Measurements from ENCODE around the gene TMEM151A.
"Not testable (repeated sequence)": the region's sequence is repeated elsewhere in the genome, so short reads cannot be mapped to it uniquely, and the experiment has no call there.

Gene TMEM151A

DNA sequence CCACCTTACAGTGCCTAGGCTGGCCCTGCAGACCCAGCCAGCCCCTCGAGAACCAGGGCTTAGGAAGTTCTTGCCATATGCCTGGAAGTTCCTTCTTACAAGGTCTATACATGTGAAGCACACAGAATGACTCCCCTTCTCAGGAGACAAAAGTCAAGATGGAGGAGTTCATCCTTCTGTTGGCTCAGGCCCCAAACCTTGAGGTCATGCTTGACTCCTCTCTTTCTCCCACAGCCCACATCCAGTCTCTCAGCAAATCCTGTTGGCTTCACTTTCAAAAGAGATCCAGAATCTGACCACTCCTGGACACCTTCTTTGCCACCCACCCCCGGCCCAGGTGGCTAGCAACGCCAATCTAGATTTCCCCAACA, 26.9 kb downstream of the TMEM151A start:
- Histone ChIP-seq H3K27me3 (replicated peaks in 2 of 5; ENCODE audit: control insufficient read depth in 4 of 5, insufficient read depth in 5 of 5, low read length in 4 of 5) (no peaks in the 10 kb centered on the region), H3K4me3 (ENCODE audit: control insufficient read depth in 1 of 7, extremely low read depth in 1 of 7, insufficient read depth in 4 of 7, low read depth in 2 of 7, low read length in 6 of 7) (peak overlapping the region in 3 of 7 experiments; percentile 16 to 53 (median 43)), H3K9me3 (ENCODE audit: control extremely low read depth in 1 of 5, control insufficient read depth in 4 of 5, insufficient read depth in 2 of 5, low read depth in 1 of 5, low read length in 4 of 5) (no peaks in the 10 kb centered on the region), H3K4me1 (ENCODE audit: control extremely low read depth in 1 of 4, control insufficient read depth in 4 of 4, insufficient read depth in 4 of 4, low read length in 3 of 4) (peaks cover 11 to 40% (median 34%) of the 10 kb centered on the region in 4 experiments), H3K27ac (ENCODE audit: insufficient read depth in 1 of 2, low read depth in 1 of 2, low read length in 2 of 2, poor library complexity in 1 of 2, severe bottlenecking in 2 of 2) (peak overlapping the region in 1 of 2 experiments; percentile 58), H3K36me3 (ENCODE audit: control insufficient read depth in 4 of 4, insufficient read depth in 4 of 4, low read length in 3 of 4) (no peaks in the 10 kb centered on the region)
- DNase-seq = no peak
- 67% methylated on average over 2 of the region's 3 CpGs for WGBS (ENCODE audit: insufficient coverage)
- POLR2A ChIA-PET = no interaction called here
- CTCF ChIA-PET = interaction anchor here (2.1 kb wide), 1 partner anchor 10 kb away, joined by 7 read pairs; no protein-coding TSS in a partner anchor

DNA sequence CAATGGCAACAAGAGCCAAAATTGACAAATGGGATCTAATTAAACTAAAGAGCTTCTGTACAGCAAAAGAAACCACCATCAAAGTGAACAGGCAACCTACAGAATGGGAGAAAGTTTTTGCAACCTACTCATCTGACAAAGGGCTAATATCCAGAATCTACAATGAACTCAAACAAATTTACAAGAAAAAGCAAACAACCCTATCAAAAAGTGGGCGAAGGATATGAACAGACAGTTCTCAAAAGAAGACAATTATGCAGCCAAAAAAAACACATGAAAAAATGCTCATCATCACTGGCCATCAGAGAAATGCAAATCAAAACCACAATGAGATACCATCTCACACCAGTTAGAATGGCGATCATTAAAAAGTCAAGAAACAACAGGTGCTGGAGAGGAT, 28.6 kb downstream of the TMEM151A start:
- H3K27me3 ChIP-seq (replicated peaks in 2 of 5; ENCODE audit: control insufficient read depth in 4 of 5, insufficient read depth in 5 of 5, low read length in 4 of 5); CTCF ChIA-PET; DNase-seq; POLR2A ChIA-PET; H3K4me3 ChIP-seq (ENCODE audit: control insufficient read depth in 1 of 7, extremely low read depth in 1 of 7, insufficient read depth in 4 of 7, low read depth in 2 of 7, low read length in 6 of 7); H3K9me3 ChIP-seq (ENCODE audit: control extremely low read depth in 1 of 5, control insufficient read depth in 4 of 5, insufficient read depth in 2 of 5, low read depth in 1 of 5, low read length in 4 of 5); H3K27ac ChIP-seq (ENCODE audit: insufficient read depth in 1 of 2, low read depth in 1 of 2, low read length in 2 of 2, poor library complexity in 1 of 2, severe bottlenecking in 2 of 2); H3K36me3 ChIP-seq (ENCODE audit: control insufficient read depth in 4 of 4, insufficient read depth in 4 of 4, low read length in 3 of 4): not testable (repeated sequence)
- WGBS (ENCODE audit: insufficient coverage) = no CpG with 5 or more reads among the region's 2 CpGs
- peaks cover 11 to 38% (median 31%) of the 10 kb centered on the region in 4 experiments for H3K4me1 ChIP-seq (ENCODE audit: control extremely low read depth in 1 of 4, control insufficient read depth in 4 of 4, insufficient read depth in 4 of 4, low read length in 3 of 4)

DNA sequence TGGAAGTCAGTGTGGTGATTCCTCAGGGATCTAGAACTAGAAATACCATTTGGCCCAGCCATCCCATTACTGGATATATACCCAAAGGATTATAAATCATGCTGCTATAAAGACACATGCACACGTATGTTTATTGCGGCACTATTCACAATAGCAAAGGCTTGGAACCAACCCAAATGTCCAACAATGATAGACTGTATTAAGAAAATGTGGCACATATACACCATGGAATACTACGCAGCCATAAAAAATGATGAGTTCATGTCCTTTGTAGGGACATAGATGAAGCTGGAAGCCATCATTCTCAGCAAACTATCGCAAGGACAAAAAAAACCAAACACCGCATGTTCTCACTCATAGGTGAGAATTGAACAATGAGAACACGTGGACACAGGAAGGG, 29.1 kb downstream of the TMEM151A start:
- H3K9me3 ChIP-seq (ENCODE audit: control extremely low read depth in 1 of 5, control insufficient read depth in 4 of 5, insufficient read depth in 2 of 5, low read depth in 1 of 5, low read length in 4 of 5); CTCF ChIA-PET; H3K36me3 ChIP-seq (ENCODE audit: control insufficient read depth in 4 of 4, insufficient read depth in 4 of 4, low read length in 3 of 4); H3K4me3 ChIP-seq (ENCODE audit: control insufficient read depth in 1 of 7, extremely low read depth in 1 of 7, insufficient read depth in 4 of 7, low read depth in 2 of 7, low read length in 6 of 7); H3K27me3 ChIP-seq (replicated peaks in 2 of 5; ENCODE audit: control insufficient read depth in 4 of 5, insufficient read depth in 5 of 5, low read length in 4 of 5); DNase-seq; H3K27ac ChIP-seq (ENCODE audit: insufficient read depth in 1 of 2, low read depth in 1 of 2, low read length in 2 of 2, poor library complexity in 1 of 2, severe bottlenecking in 2 of 2): not testable (repeated sequence)
- H3K4me1 ChIP-seq (ENCODE audit: control extremely low read depth in 1 of 4, control insufficient read depth in 4 of 4, insufficient read depth in 4 of 4, low read length in 3 of 4) = peaks cover 11 to 42% (median 35%) of the 10 kb centered on the region in 4 experiments
- WGBS (ENCODE audit: insufficient coverage) = 94% methylated on average over 3 of the region's 6 CpGs
- POLR2A ChIA-PET = interaction anchor here (1.4 kb wide), 1 partner anchor 8 kb away, joined by 4 read pairs; no protein-coding TSS in a partner anchor

DNA sequence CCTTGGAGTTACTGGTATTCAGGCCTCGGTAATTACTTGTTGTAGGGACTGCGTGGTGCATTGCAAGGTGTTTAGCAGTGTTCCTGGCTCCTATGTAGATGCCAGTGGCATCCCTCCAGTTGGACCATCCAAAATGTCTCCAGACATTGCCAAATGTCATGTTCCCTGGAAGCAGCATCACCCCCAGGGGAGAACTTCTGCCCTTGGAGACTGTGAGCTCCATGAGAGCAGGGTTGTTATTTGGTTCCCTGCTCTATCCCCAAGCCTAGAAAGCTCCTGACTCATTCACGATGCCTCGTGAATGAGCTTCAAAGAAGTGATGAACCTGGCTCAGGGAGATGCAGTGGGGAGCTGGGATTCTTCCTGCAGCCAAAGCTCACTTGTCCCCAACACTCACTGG, 29.9 kb downstream of the TMEM151A start:
- H3K4me3 ChIP-seq (ENCODE audit: control insufficient read depth in 1 of 7, extremely low read depth in 1 of 7, insufficient read depth in 4 of 7, low read depth in 2 of 7, low read length in 6 of 7) = no peak overlapping the region
- ChIA-PET CTCF (interaction anchor here (1.1 to 1.8 kb wide), 3 partner anchors 9 to 13 kb away, joined by 7 to 8 read pairs (median 7); partner anchors contain the start of gene RIN1), POLR2A (interaction anchor here (1.4 kb wide), 1 partner anchor 9 kb away, joined by 4 read pairs; no protein-coding TSS in a partner anchor)
- no peak overlapping the region for H3K27ac ChIP-seq (ENCODE audit: insufficient read depth in 1 of 2, low read depth in 1 of 2, low read length in 2 of 2, poor library complexity in 1 of 2, severe bottlenecking in 2 of 2)
- 91% methylated on average over 3 of the region's 4 CpGs for WGBS (ENCODE audit: insufficient coverage)
- no peaks in the 10 kb centered on the region for H3K36me3 ChIP-seq (ENCODE audit: control insufficient read depth in 4 of 4, insufficient read depth in 4 of 4, low read length in 3 of 4)
- H3K9me3 ChIP-seq (ENCODE audit: control extremely low read depth in 1 of 5, control insufficient read depth in 4 of 5, insufficient read depth in 2 of 5, low read depth in 1 of 5, low read length in 4 of 5) = no peaks in the 10 kb centered on the region
- DNase-seq = no peak
- no peaks in the 10 kb centered on the region for H3K27me3 ChIP-seq (replicated peaks in 2 of 5; ENCODE audit: control insufficient read depth in 4 of 5, insufficient read depth in 5 of 5, low read length in 4 of 5)
- peaks cover 11 to 44% (median 38%) of the 10 kb centered on the region in 4 experiments for H3K4me1 ChIP-seq (ENCODE audit: control extremely low read depth in 1 of 4, control insufficient read depth in 4 of 4, insufficient read depth in 4 of 4, low read length in 3 of 4)

DNA sequence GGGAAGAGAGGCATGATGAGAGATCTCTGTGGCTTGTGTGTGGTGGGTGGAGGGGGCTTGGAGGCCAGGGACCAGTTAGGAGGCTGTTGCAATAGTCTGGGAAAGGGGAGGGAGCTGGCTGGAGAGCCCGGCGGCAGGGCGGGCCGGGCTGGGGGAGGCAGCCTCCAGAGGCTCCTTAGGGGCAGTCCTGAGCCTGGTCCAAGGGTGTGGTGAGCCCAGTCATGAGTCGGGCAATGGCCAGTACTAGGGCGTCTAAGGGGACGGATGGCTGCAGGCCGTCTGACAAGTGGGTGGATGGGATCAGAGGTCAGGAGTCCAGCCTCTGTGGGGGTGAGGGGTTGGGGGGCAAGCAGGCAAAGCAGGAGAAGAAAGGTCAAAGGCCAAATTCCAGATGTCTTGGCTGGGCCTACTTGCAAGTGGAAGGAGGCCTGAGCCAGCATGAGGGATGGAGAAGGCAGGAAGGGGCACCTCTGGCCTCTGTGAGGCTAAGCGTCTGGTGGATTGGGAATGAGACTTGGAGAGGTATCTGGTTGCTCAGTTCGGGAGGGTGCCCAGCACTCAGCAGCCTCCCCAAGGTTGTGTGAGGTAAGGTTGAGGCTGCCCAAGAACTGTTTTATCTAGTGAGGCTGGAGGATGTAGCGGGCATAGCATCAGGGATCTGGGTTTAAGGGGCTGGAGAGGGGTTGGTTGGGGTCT, 31.2 kb downstream of the TMEM151A start:
- Histone ChIP-seq H3K36me3 (ENCODE audit: control insufficient read depth in 4 of 4, insufficient read depth in 4 of 4, low read length in 3 of 4) (no peaks in the 10 kb centered on the region), H3K9me3 (ENCODE audit: control extremely low read depth in 1 of 5, control insufficient read depth in 4 of 5, insufficient read depth in 2 of 5, low read depth in 1 of 5, low read length in 4 of 5) (no peaks in the 10 kb centered on the region), H3K4me1 (ENCODE audit: control extremely low read depth in 1 of 4, control insufficient read depth in 4 of 4, insufficient read depth in 4 of 4, low read length in 3 of 4) (peaks cover 11 to 45% (median 29%) of the 10 kb centered on the region in 4 experiments), H3K27me3 (replicated peaks in 2 of 5; ENCODE audit: control insufficient read depth in 4 of 5, insufficient read depth in 5 of 5, low read length in 4 of 5) (no peaks in the 10 kb centered on the region), H3K27ac (ENCODE audit: insufficient read depth in 1 of 2, low read depth in 1 of 2, low read length in 2 of 2, poor library complexity in 1 of 2, severe bottlenecking in 2 of 2) (no peak overlapping the region), H3K4me3 (ENCODE audit: control insufficient read depth in 1 of 7, extremely low read depth in 1 of 7, insufficient read depth in 4 of 7, low read depth in 2 of 7, low read length in 6 of 7) (no peak overlapping the region)
- WGBS (ENCODE audit: insufficient coverage) = 97% methylated on average over 7 of the region's 11 CpGs
- no peak for DNase-seq
- CTCF ChIA-PET = interaction anchor here (1.8 kb wide), 2 partner anchors 12 kb away, joined by 7 to 8 read pairs; partner anchors contain the start of gene RIN1
- POLR2A ChIA-PET = no interaction called here

DNA sequence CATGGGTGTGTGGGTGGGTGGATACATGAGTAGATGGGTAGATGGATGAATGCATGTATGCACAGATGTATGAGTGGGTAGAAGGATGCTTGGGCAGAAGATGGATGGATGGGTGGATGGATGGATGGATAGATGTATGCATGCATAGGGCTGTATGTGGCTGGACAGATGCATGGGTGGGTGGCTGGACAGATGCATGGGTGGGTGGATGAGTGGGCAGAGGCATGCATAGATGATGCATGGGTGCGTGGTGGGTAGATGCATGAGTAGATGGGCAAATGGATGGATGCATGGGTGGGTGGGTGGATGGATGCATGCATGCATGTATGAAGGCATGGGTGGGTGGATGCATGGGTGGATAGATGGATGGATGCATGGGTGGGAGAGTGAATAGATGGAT, 32.0 kb downstream of the TMEM151A start:
- CTCF ChIA-PET = interaction anchor here (1.4 to 4.0 kb wide), 2 partner anchors 12 to 31 kb away, joined by 3 to 44 read pairs; no protein-coding TSS in a partner anchor
- H3K4me1 ChIP-seq (ENCODE audit: control extremely low read depth in 1 of 4, control insufficient read depth in 4 of 4, insufficient read depth in 4 of 4, low read length in 3 of 4) = peaks cover 6 to 44% (median 28%) of the 10 kb centered on the region in 4 experiments
- no peak overlapping the region for H3K27ac ChIP-seq (ENCODE audit: insufficient read depth in 1 of 2, low read depth in 1 of 2, low read length in 2 of 2, poor library complexity in 1 of 2, severe bottlenecking in 2 of 2)
- WGBS (ENCODE audit: insufficient coverage) = 100% methylated on average over 1 of the region's 1 CpG
- no peaks in the 10 kb centered on the region for H3K27me3 ChIP-seq (replicated peaks in 2 of 5; ENCODE audit: control insufficient read depth in 4 of 5, insufficient read depth in 5 of 5, low read length in 4 of 5)
- no peak for DNase-seq
- no peak overlapping the region for H3K4me3 ChIP-seq (ENCODE audit: control insufficient read depth in 1 of 7, extremely low read depth in 1 of 7, insufficient read depth in 4 of 7, low read depth in 2 of 7, low read length in 6 of 7)
- POLR2A ChIA-PET = no interaction called here
- H3K9me3 ChIP-seq (ENCODE audit: control extremely low read depth in 1 of 5, control insufficient read depth in 4 of 5, insufficient read depth in 2 of 5, low read depth in 1 of 5, low read length in 4 of 5) = no peaks in the 10 kb centered on the region
- H3K36me3 ChIP-seq (ENCODE audit: control insufficient read depth in 4 of 4, insufficient read depth in 4 of 4, low read length in 3 of 4) = no peaks in the 10 kb centered on the region

DNA sequence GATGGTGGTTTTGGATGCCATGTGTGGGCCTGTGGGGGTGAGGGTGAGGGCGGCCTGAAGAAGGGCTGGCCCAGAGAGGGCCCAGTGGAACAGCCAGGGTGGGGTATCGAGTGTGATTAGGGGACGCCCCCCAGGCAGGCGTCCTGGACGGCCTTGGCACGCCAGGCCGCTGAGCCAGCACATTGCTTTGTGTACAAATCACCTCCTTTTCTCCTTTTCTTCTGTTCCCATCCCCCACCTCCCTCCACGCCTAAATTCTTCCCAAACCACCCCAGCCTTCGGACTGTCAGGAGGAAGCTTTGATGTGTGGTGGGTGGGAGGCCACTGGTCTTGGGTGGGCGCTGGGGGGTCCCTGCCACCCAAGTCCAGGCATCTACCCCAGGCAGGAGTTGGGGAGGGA, 33.0 kb downstream of the TMEM151A start:
- DNase-seq = no peak
- Histone ChIP-seq H3K4me1 (ENCODE audit: control extremely low read depth in 1 of 4, control insufficient read depth in 4 of 4, insufficient read depth in 4 of 4, low read length in 3 of 4) (peaks cover 0 to 37% (median 24%) of the 10 kb centered on the region in 4 experiments), H3K36me3 (ENCODE audit: control insufficient read depth in 4 of 4, insufficient read depth in 4 of 4, low read length in 3 of 4) (no peaks in the 10 kb centered on the region), H3K27me3 (replicated peaks in 2 of 5; ENCODE audit: control insufficient read depth in 4 of 5, insufficient read depth in 5 of 5, low read length in 4 of 5) (no peaks in the 10 kb centered on the region), H3K27ac (ENCODE audit: insufficient read depth in 1 of 2, low read depth in 1 of 2, low read length in 2 of 2, poor library complexity in 1 of 2, severe bottlenecking in 2 of 2) (no peak overlapping the region), H3K4me3 (ENCODE audit: control insufficient read depth in 1 of 7, extremely low read depth in 1 of 7, insufficient read depth in 4 of 7, low read depth in 2 of 7, low read length in 6 of 7) (no peak overlapping the region), H3K9me3 (ENCODE audit: control extremely low read depth in 1 of 5, control insufficient read depth in 4 of 5, insufficient read depth in 2 of 5, low read depth in 1 of 5, low read length in 4 of 5) (no peaks in the 10 kb centered on the region)
- WGBS (ENCODE audit: insufficient coverage) = 100% methylated on average over 3 of the region's 10 CpGs
- ChIA-PET CTCF (interaction anchor here (1.4 to 4.0 kb wide), 2 partner anchors 13 to 30 kb away, joined by 3 to 44 read pairs; no protein-coding TSS in a partner anchor), POLR2A (no interaction called here)
